AG04449 (cell line): ENCODE measurements around the gene MAGI1.

Experiments used
- CTCF ChIA-PET: fragments of 350-600 bp; formaldehyde crosslinking; extraction: SDS; loops from one replicate; lab custom pipeline; 2021; ENCODE audit warnings: antibody characterized with exemption; lab: Yijun Ruan, JAX
- POLR2A ChIA-PET: fragments of 400-600, 350-600 bp; formaldehyde crosslinking; extraction: SDS; loops from one replicate; lab custom pipeline; 2020; ENCODE audit warnings: antibody characterized with exemption, inconsistent platforms; lab: Yijun Ruan, JAX
- DNase-seq: peaks from one replicate; pipeline ENCODE4 v3.0.0-alpha.2; 2010; ENCODE audit warnings: low read depth, low spot score
- H3K4me3 ChIP-seq: 2 replicates; pipeline ENCODE4 v1.5.1; 2011; ENCODE audit warnings: low read depth, mild to moderate bottlenecking, control low read depth, low read length
- CTCF ChIP-seq: IDR thresholded peaks from one replicate; pipeline ENCODE4 v1.5.1; 2011; ENCODE audit warnings: mild to moderate bottlenecking, moderate library complexity, low read length, control low read depth, inconsistent platforms; ENCODE audit not compliant: insufficient read depth; ENCODE audit errors: missing control alignments

Gene MAGI1

GRCh38 chr3:65712140-65712539, 326.6 kb downstream of the MAGI1 start:
- DNase-seq = no peak
- ChIA-PET CTCF (interaction anchor here (0.7 to 3.4 kb wide), 2 partner anchors 20 to 216 kb away, joined by 3 to 12 read pairs; no protein-coding TSS in a partner anchor), POLR2A (no interaction called here)
- no peak for TF ChIP-seq CTCF
- no peak overlapping the region for H3K4me3 ChIP-seq

GRCh38 chr3:65706776-65707568, 331.7 kb downstream of the MAGI1 start:
- no peak for TF ChIP-seq CTCF
- ChIA-PET POLR2A (no interaction called here), CTCF (interaction anchor here (1.5 kb wide), 1 partner anchor 25 kb away, joined by 6 read pairs; no protein-coding TSS in a partner anchor)
- no peak overlapping the region for H3K4me3 ChIP-seq
- no peak for DNase-seq

GRCh38 chr3:65706301-65706700, 332.4 kb downstream of the MAGI1 start:
- no peak overlapping the region for H3K4me3 ChIP-seq
- POLR2A ChIA-PET = no interaction called here
- no peak for DNase-seq
- CTCF ChIA-PET = no interaction called here
- no peak for TF ChIP-seq CTCF

GRCh38 chr3:65703820-65704219, 334.9 kb downstream of the MAGI1 start:
- CTCF ChIA-PET = interaction anchor here (1.4 kb wide), 1 partner anchor 19 kb away, joined by 3 read pairs; no protein-coding TSS in a partner anchor
- no peak overlapping the region for H3K4me3 ChIP-seq
- POLR2A ChIA-PET = no interaction called here
- no peak for DNase-seq
- no peak for TF ChIP-seq CTCF

- no peak for DNase-seq
- H3K4me3 ChIP-seq = no peak overlapping the region
- ChIA-PET POLR2A (no interaction called here), CTCF (interaction anchor here (1.4 kb wide), 1 partner anchor 20 kb away, joined by 3 read pairs; no protein-coding TSS in a partner anchor)
- TF ChIP-seq CTCF = no peak
Observed at GRCh38 chr3:65703026-65703425, 335.7 kb downstream of the MAGI1 start.

- CTCF ChIA-PET = no interaction called here
- no peak for DNase-seq
- TF ChIP-seq CTCF = no peak
- POLR2A ChIA-PET = no interaction called here
- no peak overlapping the region for H3K4me3 ChIP-seq
Observed at GRCh38 chr3:65702202-65702601, 336.5 kb downstream of the MAGI1 start.
